RPMI7951 (cell line): ENCODE measurements around the gene PARP12. TPM values are rescaled to one million over a fixed set of nuclear protein-coding genes. Genes with fewer than 3 reads are reported as not detected.
A peak's percentile ranks its signal among the peaks of the same experiment; 100 is the strongest.

Experiments used
- DNase-seq: peaks from one replicate; pipeline ENCODE4 v3.0.0-alpha.2; 2012; ENCODE audit warnings: low read depth
- total RNA-seq: library from RNA; depleted of rRNA; stranded (reverse); fragments of >200 nt; shearing (Covaris generic); gene quantifications from 2 replicates; pipeline ENCODE4 v1.2.3, GENCODE V29; 2014

The PARP12 gene
- total RNA-seq, 1 experiment from 2014 or later = 20.3 TPM

GRCh38 chr7:140059273-140060242, 3.2 kb downstream of the PARP12 start:
- peak; percentile 94 for DNase-seq

- no peak for DNase-seq
These were observed 4.2 kb downstream of the PARP12 start for GRCh38 chr7:140058517-140058916.

GRCh38 chr7:140057143-140057535, 5.6 kb downstream of the PARP12 start:
- DNase-seq = no peak

- DNase-seq = no peak
These were observed 6.2 kb downstream of the PARP12 start for GRCh38 chr7:140056431-140057142.

GRCh38 chr7:140055833-140056232, 6.9 kb downstream of the PARP12 start:
- no peak for DNase-seq

- DNase-seq = no peak
These were observed 8.0 kb downstream of the PARP12 start for GRCh38 chr7:140054751-140055150.

GRCh38 chr7:140053812-140054539, 8.8 kb downstream of the PARP12 start:
- no peak for DNase-seq

GRCh38 chr7:140051820-140052219, 10.9 kb downstream of the PARP12 start:
- DNase-seq = no peak

- no peak for DNase-seq
These were observed 12.7 kb downstream of the PARP12 start for GRCh38 chr7:140050100-140050499.

- no peak for DNase-seq
These were observed 13.3 kb downstream of the PARP12 start for GRCh38 chr7:140049339-140050024.

- no peak for DNase-seq
These were observed 13.8 kb downstream of the PARP12 start for GRCh38 chr7:140048989-140049338.

- DNase-seq = no peak
These were observed 14.6 kb downstream of the PARP12 start for GRCh38 chr7:140048138-140048537.

- no peak for DNase-seq
These were observed 15.6 kb downstream of the PARP12 start for GRCh38 chr7:140047197-140047596.

- DNase-seq = no peak
These were observed 17.1 kb downstream of the PARP12 start for GRCh38 chr7:140045697-140046096.

GRCh38 chr7:140044251-140044650, 18.5 kb downstream of the PARP12 start:
- no peak for DNase-seq

- no peak for DNase-seq
These were observed 20.4 kb downstream of the PARP12 start for GRCh38 chr7:140042386-140042670.

GRCh38 chr7:140041659-140042385, 20.9 kb downstream of the PARP12 start:
- no peak for DNase-seq

- DNase-seq = no peak
These were observed 22.9 kb downstream of the PARP12 start for GRCh38 chr7:140039896-140040295.

GRCh38 chr7:140039066-140039465, 23.7 kb downstream of the PARP12 start:
- no peak for DNase-seq

- peak; percentile 25 for DNase-seq
These were observed 26.4 kb downstream of the PARP12 start for GRCh38 chr7:140036224-140036962.
